WERI-Rb-1 (cell line): ENCODE results near the gene FAHD2A.

Experiments used
- DNase-seq: peaks from one replicate; pipeline ENCODE4 v3.0.0-alpha.2; 2020
- H3K27ac ChIP-seq: fragments of 250-450 bp; sonication (Bioruptor Pico); 2 replicates; pipeline ENCODE4 v1.5.1; 2020; ENCODE audit warnings: mild to moderate bottlenecking, moderate library complexity
- H3K27me3 ChIP-seq: fragments of 250-450 bp; sonication (Bioruptor Pico); 2 replicates; pipeline ENCODE4 v1.5.1; 2021; ENCODE audit warnings: mild to moderate bottlenecking, low read depth, moderate library complexity; ENCODE audit not compliant: insufficient read depth, severe bottlenecking
- H3K36me3 ChIP-seq: fragments of 250-450 bp; sonication (Bioruptor Pico); 2 replicates; pipeline ENCODE4 v1.5.1; 2020; ENCODE audit warnings: mild to moderate bottlenecking, moderate library complexity
- H3K4me3 ChIP-seq: 2 replicates; pipeline ENCODE4 v1.5.1; 2011; ENCODE audit warnings: low read depth, mild to moderate bottlenecking, control low read depth, low read length
- H3K9me3 ChIP-seq: fragments of 250-450 bp; sonication (Bioruptor Pico); 2 replicates; pipeline ENCODE4 v1.5.1; 2021; ENCODE audit warnings: mild to moderate bottlenecking, moderate library complexity; ENCODE audit not compliant: severe bottlenecking
- TF ChIP-seq, protein P1 (sequence below): IDR thresholded peaks from 2 replicates; pipeline ENCODE4 v1.5.1; 2011; ENCODE audit warnings: low read depth, mild to moderate bottlenecking, control low read depth, inconsistent platforms, low read length

The FAHD2A gene

DNA sequence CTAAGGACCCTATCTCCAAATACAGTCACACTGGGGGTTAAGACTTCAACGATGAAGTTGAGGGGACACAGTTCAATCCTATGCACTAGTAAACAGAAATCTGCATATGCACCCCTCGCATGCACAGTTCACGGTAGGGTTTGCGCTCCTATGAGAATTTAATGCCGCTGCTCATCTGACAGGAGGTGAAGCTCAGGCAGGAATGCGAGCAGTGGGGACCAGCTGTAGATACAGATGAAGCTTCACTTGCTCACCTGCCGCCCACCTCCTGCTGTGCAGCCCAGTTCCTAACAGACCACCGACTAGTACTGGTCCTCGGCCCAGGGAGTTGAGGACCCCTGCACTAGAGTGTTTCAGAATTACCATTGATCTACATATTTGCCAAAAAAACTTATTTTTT lies 40.0 kb upstream of the FAHD2A start:
- H3K9me3 ChIP-seq = no peaks in the 10 kb centered on the region
- no peak overlapping the region for H3K27ac ChIP-seq
- no peak overlapping the region for H3K4me3 ChIP-seq
- no peaks in the 10 kb centered on the region for H3K27me3 ChIP-seq
- H3K36me3 ChIP-seq = no peaks in the 10 kb centered on the region
- no peak for DNase-seq
- TF ChIP-seq, protein P1, sequence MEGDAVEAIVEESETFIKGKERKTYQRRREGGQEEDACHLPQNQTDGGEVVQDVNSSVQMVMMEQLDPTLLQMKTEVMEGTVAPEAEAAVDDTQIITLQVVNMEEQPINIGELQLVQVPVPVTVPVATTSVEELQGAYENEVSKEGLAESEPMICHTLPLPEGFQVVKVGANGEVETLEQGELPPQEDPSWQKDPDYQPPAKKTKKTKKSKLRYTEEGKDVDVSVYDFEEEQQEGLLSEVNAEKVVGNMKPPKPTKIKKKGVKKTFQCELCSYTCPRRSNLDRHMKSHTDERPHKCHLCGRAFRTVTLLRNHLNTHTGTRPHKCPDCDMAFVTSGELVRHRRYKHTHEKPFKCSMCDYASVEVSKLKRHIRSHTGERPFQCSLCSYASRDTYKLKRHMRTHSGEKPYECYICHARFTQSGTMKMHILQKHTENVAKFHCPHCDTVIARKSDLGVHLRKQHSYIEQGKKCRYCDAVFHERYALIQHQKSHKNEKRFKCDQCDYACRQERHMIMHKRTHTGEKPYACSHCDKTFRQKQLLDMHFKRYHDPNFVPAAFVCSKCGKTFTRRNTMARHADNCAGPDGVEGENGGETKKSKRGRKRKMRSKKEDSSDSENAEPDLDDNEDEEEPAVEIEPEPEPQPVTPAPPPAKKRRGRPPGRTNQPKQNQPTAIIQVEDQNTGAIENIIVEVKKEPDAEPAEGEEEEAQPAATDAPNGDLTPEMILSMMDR = no peak

GRCh38 chr2:95366514-95366913 lies 36.0 kb upstream of the FAHD2A start:
- Histone ChIP-seq H3K27me3 (no peaks in the 10 kb centered on the region), H3K36me3 (no peaks in the 10 kb centered on the region), H3K27ac (no peak overlapping the region), H3K9me3 (no peaks in the 10 kb centered on the region), H3K4me3 (no peak overlapping the region)
- TF ChIP-seq, protein P1 = no peak
- DNase-seq = no peak

GRCh38 chr2:95372216-95372829 lies 30.2 kb upstream of the FAHD2A start:
- no peaks in the 10 kb centered on the region for H3K36me3 ChIP-seq
- no peak for DNase-seq
- no peaks in the 10 kb centered on the region for H3K27me3 ChIP-seq
- no peak overlapping the region for H3K27ac ChIP-seq
- TF ChIP-seq, protein P1 = no peak
- no peaks in the 10 kb centered on the region for H3K9me3 ChIP-seq
- H3K4me3 ChIP-seq = no peak overlapping the region

DNA sequence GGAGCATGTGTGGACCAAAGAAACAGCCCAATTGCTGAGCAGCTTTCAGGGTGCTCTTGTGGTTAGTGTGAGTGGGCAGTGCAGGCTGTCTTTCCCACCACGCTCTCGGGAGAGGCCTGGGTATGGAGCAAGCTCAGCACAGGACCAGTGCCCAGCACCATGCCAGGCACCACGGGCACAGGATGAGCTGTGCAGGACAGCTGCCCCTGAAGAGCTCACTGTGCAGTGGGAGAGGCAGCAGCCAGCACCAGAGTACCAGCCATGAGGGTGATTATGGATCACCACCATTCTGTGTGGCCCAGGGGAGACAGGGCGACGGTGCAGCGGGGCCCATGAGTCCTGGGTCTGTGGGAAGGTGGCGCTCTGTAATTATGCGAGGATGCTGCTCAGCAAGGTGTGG lies 29.7 kb upstream of the FAHD2A start:
- Histone ChIP-seq H3K27me3 (no peaks in the 10 kb centered on the region), H3K27ac (no peak overlapping the region), H3K4me3 (no peak overlapping the region), H3K9me3 (no peaks in the 10 kb centered on the region), H3K36me3 (no peaks in the 10 kb centered on the region)
- TF ChIP-seq, protein P1 = no peak
- DNase-seq = no peak

DNA sequence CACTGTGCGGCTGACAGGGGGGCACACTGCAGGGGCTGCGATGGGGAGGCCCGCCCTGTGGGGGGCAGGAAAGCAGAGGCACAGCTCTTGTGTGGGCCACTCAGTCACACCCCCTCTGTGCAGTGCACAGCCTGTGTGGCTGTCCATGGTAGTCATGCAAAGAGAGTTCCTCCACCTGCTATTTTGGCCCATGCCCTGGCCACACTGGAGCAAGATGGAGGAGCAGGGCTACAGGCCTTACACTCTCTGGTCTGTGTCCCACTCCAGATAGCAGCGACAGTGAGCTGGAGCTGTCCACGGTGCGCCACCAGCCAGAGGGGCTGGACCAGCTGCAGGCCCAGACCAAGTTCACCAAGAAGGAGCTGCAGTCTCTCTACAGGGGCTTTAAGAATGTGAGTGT lies 28.5 kb upstream of the FAHD2A start:
- Histone ChIP-seq H3K27me3 (no peaks in the 10 kb centered on the region), H3K9me3 (no peaks in the 10 kb centered on the region), H3K4me3 (no peak overlapping the region), H3K27ac (no peak overlapping the region), H3K36me3 (no peaks in the 10 kb centered on the region)
- no peak for DNase-seq
- TF ChIP-seq, protein P1 = no peak

GRCh38 chr2:95374451-95374920 lies 28.0 kb upstream of the FAHD2A start:
- DNase-seq = no peak
- TF ChIP-seq, protein P1 = no peak
- Histone ChIP-seq H3K27ac (no peak overlapping the region), H3K27me3 (no peaks in the 10 kb centered on the region), H3K4me3 (no peak overlapping the region), H3K36me3 (no peaks in the 10 kb centered on the region), H3K9me3 (no peaks in the 10 kb centered on the region)
